ENCODE results near the gene TULP4. TPM values are rescaled to one million over a fixed set of nuclear protein-coding genes. Genes with fewer than 3 reads are reported as not detected.
"Not testable (repeated sequence)": the region's sequence is repeated elsewhere in the genome, so short reads cannot be mapped to it uniquely, and the experiment has no call there.

The TULP4 gene
- total RNA-seq, 1 donor from 2014 or later, result 104 TPM

DNA sequence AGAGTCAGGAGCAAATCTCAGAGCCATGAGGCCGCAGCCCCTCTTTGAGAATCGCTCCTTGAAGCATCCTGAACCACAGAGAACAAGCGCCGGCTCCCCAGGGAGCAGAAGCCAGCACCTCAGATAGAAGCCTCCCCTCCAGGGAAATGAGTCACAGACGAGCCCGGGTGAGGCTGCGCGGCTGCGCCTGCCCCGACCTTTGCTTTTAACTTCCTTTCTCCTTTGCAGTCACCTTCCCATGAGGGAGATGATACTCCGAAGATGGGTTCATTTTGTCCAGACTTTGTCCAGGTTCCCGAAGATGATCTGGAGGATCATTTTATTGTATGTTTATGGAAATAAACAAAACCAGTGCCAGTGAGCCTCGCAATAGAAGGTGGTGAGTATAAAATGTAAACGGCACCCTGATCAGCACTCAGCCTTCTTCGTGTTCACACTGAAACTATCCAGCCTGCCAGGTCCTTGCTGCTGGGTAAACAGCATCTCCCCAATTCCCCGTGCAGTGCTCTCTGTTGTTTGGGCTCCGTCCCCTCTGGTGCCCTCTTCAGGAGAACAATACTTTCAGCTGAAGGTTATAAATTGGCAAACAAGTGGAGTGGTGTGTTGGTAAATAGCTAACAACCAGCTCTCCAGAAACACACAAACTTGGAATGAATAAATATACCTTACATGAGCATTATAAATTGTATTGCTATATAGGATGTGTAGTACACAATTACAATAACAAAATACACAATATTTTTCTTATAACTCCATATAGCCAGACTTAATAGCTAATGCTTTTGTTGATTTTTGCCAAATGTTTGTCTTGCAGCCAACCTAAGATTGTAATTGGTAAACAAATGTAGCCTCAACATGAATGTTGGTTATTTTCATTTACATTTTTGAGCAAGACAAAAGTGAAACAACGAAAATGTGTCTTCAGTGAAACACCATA is 206.2 kb downstream of the TULP4 start:
- Histone ChIP-seq H3K9me3 (no peaks in the 10 kb centered on the region), H3K27ac (peak overlapping the region; percentile 4), H3K4me3 (peak overlapping the region; percentile 35), H3K27me3 (ENCODE audit: low read depth) (peaks cover 33% of the 10 kb centered on the region), H3K36me3 (no peaks in the 10 kb centered on the region), H3K4me1 (peaks cover 17% of the 10 kb centered on the region)
- TF ChIP-seq CTCF (IDR thresholded peaks at IDR 0.05), result peak; percentile 42
- intact Hi-C loops (cut with DNase I), result no loop called here
- ATAC-seq (peak; percentile 64 to 69), DNase-seq (no peak)

DNA sequence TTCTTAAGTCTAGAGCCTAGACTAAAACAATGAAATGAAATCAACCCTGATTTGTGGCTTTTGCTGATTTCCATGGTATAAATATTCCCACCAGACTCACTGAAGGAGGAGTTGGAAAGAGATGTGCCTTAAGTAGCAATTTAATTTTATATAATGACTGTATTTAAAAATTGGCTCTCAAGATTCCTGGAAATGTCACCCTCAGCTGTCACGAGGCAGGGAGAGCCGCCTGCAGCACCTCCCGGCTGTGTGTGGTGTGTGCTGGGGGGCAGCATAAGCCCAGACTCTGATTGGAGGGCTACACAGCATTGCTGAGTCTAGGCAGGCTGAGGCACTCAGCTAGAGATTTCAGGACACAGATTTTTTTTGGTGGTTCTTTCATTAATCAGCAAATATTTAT is 207.0 kb downstream of the TULP4 start:
- Histone ChIP-seq H3K4me3 (no peak overlapping the region), H3K27me3 (ENCODE audit: low read depth) (peaks cover 38% of the 10 kb centered on the region), H3K27ac (no peak overlapping the region), H3K9me3 (no peaks in the 10 kb centered on the region), H3K36me3 (no peaks in the 10 kb centered on the region), H3K4me1 (peaks cover 17% of the 10 kb centered on the region)
- no peak for TF ChIP-seq CTCF (IDR thresholded peaks at IDR 0.05)
- ATAC-seq, result no peak
- intact Hi-C loops (cut with DNase I), result no loop called here
- no peak for DNase-seq

DNA sequence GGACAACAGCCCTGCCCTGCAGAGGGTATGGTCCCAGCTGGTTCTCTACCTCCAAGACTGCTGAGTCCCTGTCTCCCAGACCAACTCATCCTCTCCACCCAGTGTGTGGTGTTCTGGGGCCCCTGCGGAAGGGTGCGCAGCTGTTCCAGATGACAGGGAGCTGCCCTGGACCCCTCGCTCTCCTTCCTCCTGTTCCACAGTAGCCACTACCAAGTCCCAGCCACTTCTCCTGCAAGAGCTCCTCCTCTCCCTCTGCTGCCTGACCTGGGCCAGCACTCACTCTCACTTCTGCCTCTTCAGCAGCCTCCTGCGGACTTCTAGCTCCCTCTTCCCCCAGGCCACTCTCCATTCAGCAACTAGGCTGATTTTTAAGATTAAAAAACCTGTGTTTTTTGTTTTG is 207.5 kb downstream of the TULP4 start:
- TF ChIP-seq CTCF (IDR thresholded peaks at IDR 0.05), result no peak
- Histone ChIP-seq H3K4me1 (peaks cover 17% of the 10 kb centered on the region), H3K36me3 (no peaks in the 10 kb centered on the region), H3K27ac (no peak overlapping the region), H3K9me3 (no peaks in the 10 kb centered on the region), H3K4me3 (no peak overlapping the region), H3K27me3 (ENCODE audit: low read depth) (peaks cover 43% of the 10 kb centered on the region)
- intact Hi-C loops (cut with DNase I), result no loop called here
- DNase-seq (no peak), ATAC-seq (peak in 1 of 2 donors; percentile 14)

- intact Hi-C loops (cut with DNase I); H3K4me3 ChIP-seq; H3K36me3 ChIP-seq; H3K9me3 ChIP-seq; DNase-seq: not testable (repeated sequence)
- H3K27ac ChIP-seq, result peak overlapping the region; percentile 18
- H3K4me1 ChIP-seq, result peaks cover 17% of the 10 kb centered on the region
- peaks cover 46% of the 10 kb centered on the region for H3K27me3 ChIP-seq (ENCODE audit: low read depth)
- ATAC-seq, result peak; percentile 33 to 63
Measured at GRCh38 chr6:158520975-158521374, 208.7 kb downstream of the TULP4 start.

GRCh38 chr6:158521759-158522158 is 209.5 kb downstream of the TULP4 start:
- no peaks in the 10 kb centered on the region for H3K9me3 ChIP-seq
- ATAC-seq, result peak; percentile 78 to 90
- intact Hi-C loops (cut with DNase I), result no loop called here
- no peak for TF ChIP-seq CTCF (IDR thresholded peaks at IDR 0.05)
- H3K4me1 ChIP-seq, result peaks cover 17% of the 10 kb centered on the region
- peaks cover 40% of the 10 kb centered on the region for H3K27me3 ChIP-seq (ENCODE audit: low read depth)
- H3K27ac ChIP-seq, result peak overlapping the region; percentile 18
- DNase-seq, result peak; percentile 66
- H3K4me3 ChIP-seq, result no peak overlapping the region
- no peaks in the 10 kb centered on the region for H3K36me3 ChIP-seq

GRCh38 chr6:158522616-158523015 is 210.4 kb downstream of the TULP4 start:
- Histone ChIP-seq H3K36me3 (no peaks in the 10 kb centered on the region), H3K9me3 (peaks cover 4% of the 10 kb centered on the region), H3K27me3 (ENCODE audit: low read depth) (peaks cover 31% of the 10 kb centered on the region), H3K4me1 (peaks cover 17% of the 10 kb centered on the region), H3K27ac (no peak overlapping the region), H3K4me3 (no peak overlapping the region)
- no peak for TF ChIP-seq CTCF (IDR thresholded peaks at IDR 0.05)
- intact Hi-C loops (cut with DNase I), result no loop called here
- ATAC-seq (no peak), DNase-seq (no peak)
